HUES48 (cell line): ENCODE results near the gene KCNIP4.

Source experiments
- H3K27ac ChIP-seq: one replicate; pipeline ENCODE4 v1.7.0; 2013; ENCODE audit warnings: low read depth, low read length, inconsistent platforms
- H3K27me3 ChIP-seq: 2 replicates; pipeline ENCODE4 v1.6.1; 2013; ENCODE audit warnings: mild to moderate bottlenecking, low read length; ENCODE audit not compliant: control insufficient read depth, insufficient read depth
- H3K36me3 ChIP-seq: 2 replicates; pipeline ENCODE4 v1.6.1; 2013; ENCODE audit warnings: low read length; ENCODE audit not compliant: control insufficient read depth, insufficient read depth
- H3K4me1 ChIP-seq: 2 replicates; pipeline ENCODE4 v1.6.1; 2013; ENCODE audit warnings: mild to moderate bottlenecking, low read length; ENCODE audit not compliant: control insufficient read depth, insufficient read depth
- H3K4me3 ChIP-seq: 2 replicates; pipeline ENCODE4 v1.5.1; 2013; ENCODE audit warnings: mild to moderate bottlenecking, low read depth, low read length
- H3K9ac ChIP-seq: 2 replicates; pipeline ENCODE4 v1.6.1; 2013; ENCODE audit warnings: mild to moderate bottlenecking, low read depth, low read length, moderate library complexity
- H3K9me3 ChIP-seq: 2 replicates; pipeline ENCODE4 v1.6.1; 2013; ENCODE audit warnings: low read length; ENCODE audit not compliant: control insufficient read depth, insufficient read depth

KCNIP4 gene

GRCh38 chr4:21467551-21467950 is 481.0 kb downstream of the KCNIP4 start:
- no peaks in the 10 kb centered on the region for H3K27me3 ChIP-seq
- H3K27ac ChIP-seq: no peak overlapping the region
- no peak overlapping the region for H3K4me3 ChIP-seq
- H3K4me1 ChIP-seq: no peaks in the 10 kb centered on the region
- H3K9me3 ChIP-seq: no peaks in the 10 kb centered on the region
- H3K36me3 ChIP-seq: no peaks in the 10 kb centered on the region
- H3K9ac ChIP-seq: no peak overlapping the region

GRCh38 chr4:21457086-21457840 is 491.3 kb downstream of the KCNIP4 start:
- H3K27ac ChIP-seq: no peak overlapping the region
- H3K36me3 ChIP-seq: no peaks in the 10 kb centered on the region
- H3K4me1 ChIP-seq: no peaks in the 10 kb centered on the region
- H3K4me3 ChIP-seq: no peak overlapping the region
- no peaks in the 10 kb centered on the region for H3K27me3 ChIP-seq
- no peaks in the 10 kb centered on the region for H3K9me3 ChIP-seq
- H3K9ac ChIP-seq: no peak overlapping the region

GRCh38 chr4:21454831-21455230 is 493.7 kb downstream of the KCNIP4 start:
- H3K4me1 ChIP-seq: no peaks in the 10 kb centered on the region
- no peak overlapping the region for H3K4me3 ChIP-seq
- H3K36me3 ChIP-seq: no peaks in the 10 kb centered on the region
- no peak overlapping the region for H3K9ac ChIP-seq
- H3K27me3 ChIP-seq: no peaks in the 10 kb centered on the region
- no peak overlapping the region for H3K27ac ChIP-seq
- no peaks in the 10 kb centered on the region for H3K9me3 ChIP-seq

- Histone ChIP-seq H3K36me3 (no peaks in the 10 kb centered on the region), H3K4me3 (no peak overlapping the region), H3K9ac (no peak overlapping the region), H3K9me3 (no peaks in the 10 kb centered on the region), H3K27me3 (no peaks in the 10 kb centered on the region), H3K27ac (no peak overlapping the region), H3K4me1 (no peaks in the 10 kb centered on the region)
Observed at GRCh38 chr4:21454201-21454600, 494.4 kb downstream of the KCNIP4 start.

GRCh38 chr4:21452931-21453330 is 495.6 kb downstream of the KCNIP4 start:
- Histone ChIP-seq H3K27me3 (no peaks in the 10 kb centered on the region), H3K36me3 (no peaks in the 10 kb centered on the region), H3K9me3 (no peaks in the 10 kb centered on the region), H3K27ac (no peak overlapping the region), H3K9ac (no peak overlapping the region), H3K4me1 (no peaks in the 10 kb centered on the region), H3K4me3 (no peak overlapping the region)

GRCh38 chr4:21451032-21451431 is 497.5 kb downstream of the KCNIP4 start:
- H3K27ac ChIP-seq: no peak overlapping the region

GRCh38 chr4:21450331-21450730 is 498.2 kb downstream of the KCNIP4 start:
- Histone ChIP-seq H3K36me3 (no peaks in the 10 kb centered on the region), H3K9ac (no peak overlapping the region), H3K9me3 (no peaks in the 10 kb centered on the region), H3K27me3 (no peaks in the 10 kb centered on the region), H3K27ac (no peak overlapping the region), H3K4me1 (no peaks in the 10 kb centered on the region), H3K4me3 (no peak overlapping the region)

More at GRCh38 chr4:21451032-21451431, 497.5 kb downstream of the KCNIP4 start:
- Histone ChIP-seq H3K4me1 (no peaks in the 10 kb centered on the region), H3K4me3 (no peak overlapping the region), H3K9me3 (no peaks in the 10 kb centered on the region), H3K36me3 (no peaks in the 10 kb centered on the region), H3K9ac (no peak overlapping the region), H3K27me3 (no peaks in the 10 kb centered on the region)

- H3K27ac ChIP-seq: no peak overlapping the region
- H3K36me3 ChIP-seq: no peaks in the 10 kb centered on the region
- no peaks in the 10 kb centered on the region for H3K27me3 ChIP-seq
- no peak overlapping the region for H3K9ac ChIP-seq
- no peak overlapping the region for H3K4me3 ChIP-seq
- H3K4me1 ChIP-seq: no peaks in the 10 kb centered on the region
- no peaks in the 10 kb centered on the region for H3K9me3 ChIP-seq
Observed at GRCh38 chr4:21447301-21448054, 501.1 kb downstream of the KCNIP4 start.

- Histone ChIP-seq H3K9ac (no peak overlapping the region), H3K36me3 (no peaks in the 10 kb centered on the region), H3K4me1 (no peaks in the 10 kb centered on the region), H3K4me3 (no peak overlapping the region), H3K9me3 (no peaks in the 10 kb centered on the region), H3K27ac (no peak overlapping the region), H3K27me3 (no peaks in the 10 kb centered on the region)
Observed at GRCh38 chr4:21420166-21420565, 528.4 kb downstream of the KCNIP4 start.

- no peak overlapping the region for H3K4me3 ChIP-seq
- no peaks in the 10 kb centered on the region for H3K4me1 ChIP-seq
- no peak overlapping the region for H3K27ac ChIP-seq
- H3K9me3 ChIP-seq: no peaks in the 10 kb centered on the region
- H3K9ac ChIP-seq: no peak overlapping the region
- H3K27me3 ChIP-seq: no peaks in the 10 kb centered on the region
- H3K36me3 ChIP-seq: no peaks in the 10 kb centered on the region
Observed at GRCh38 chr4:21415728-21416127, 532.8 kb downstream of the KCNIP4 start.

- no peaks in the 10 kb centered on the region for H3K4me1 ChIP-seq
Observed at GRCh38 chr4:21413807-21414370, 534.7 kb downstream of the KCNIP4 start.

More at GRCh38 chr4:21413807-21414370, 534.7 kb downstream of the KCNIP4 start:
- no peak overlapping the region for H3K4me3 ChIP-seq
- no peak overlapping the region for H3K27ac ChIP-seq
- no peak overlapping the region for H3K9ac ChIP-seq
- no peaks in the 10 kb centered on the region for H3K27me3 ChIP-seq
- no peaks in the 10 kb centered on the region for H3K36me3 ChIP-seq
- H3K9me3 ChIP-seq: no peaks in the 10 kb centered on the region
